Renal pelvis (tissue), 4 donors: ENCODE data around the gene GPSM1. TPM values are rescaled to one million over a fixed set of nuclear protein-coding genes. Genes with fewer than 3 reads are reported as not detected.
A peak's percentile ranks its signal among the peaks of the same experiment; 100 is the strongest.

Source experiments
- DNase-seq: peaks from one replicate; pipeline ENCODE4 v3.0.0-alpha.2; 2013
- polyA plus RNA-seq, 3 donors: library from polyadenylated mRNA; unstranded; fragments of 120-200 nt; gene quantifications; one replicate each; pipeline ENCODE4 v1.2.1, GENCODE V29; 2013; ENCODE audit not compliant: insufficient read length in 3 of 3

Gene GPSM1
- polyA plus RNA-seq, 3 donors = 41.2 to 59.6 (median 46.7) TPM

- no peak for DNase-seq
These were observed 24.1 kb upstream of the GPSM1 start for GRCh38 chr9:136303066-136303824.

GRCh38 chr9:136303825-136304416 lies 23.4 kb upstream of the GPSM1 start, which contains the start of gene CCDC187:
Gene CCDC187 (minus strand): TSS chr9:136304094. CDS start chr9:136303830, 264 bp downstream.
- no peak for DNase-seq

GRCh38 chr9:136304456-136304855 lies 22.9 kb upstream of the GPSM1 start:
- DNase-seq = no peak

GRCh38 chr9:136304981-136305380 lies 22.4 kb upstream of the GPSM1 start:
- no peak for DNase-seq

GRCh38 chr9:136305804-136306203 lies 21.5 kb upstream of the GPSM1 start:
- no peak for DNase-seq

GRCh38 chr9:136306211-136307208 lies 20.8 kb upstream of the GPSM1 start:
- DNase-seq = no peak

- no peak for DNase-seq
These were observed 20.1 kb upstream of the GPSM1 start for GRCh38 chr9:136307215-136307750.

GRCh38 chr9:136308006-136308701 lies 19.2 kb upstream of the GPSM1 start:
- DNase-seq = no peak

- no peak for DNase-seq
These were observed 18.7 kb upstream of the GPSM1 start for GRCh38 chr9:136308702-136309053.

- peak; percentile 76 for DNase-seq
These were observed 18.1 kb upstream of the GPSM1 start for GRCh38 chr9:136309101-136309801.

GRCh38 chr9:136309806-136310220 lies 17.5 kb upstream of the GPSM1 start:
- DNase-seq = no peak

- DNase-seq = no peak
These were observed 16.9 kb upstream of the GPSM1 start for GRCh38 chr9:136310273-136311030.

GRCh38 chr9:136311051-136312008 lies 16.0 kb upstream of the GPSM1 start:
- no peak for DNase-seq

- DNase-seq = no peak
These were observed 15.3 kb upstream of the GPSM1 start for GRCh38 chr9:136312009-136312375.

- DNase-seq = no peak
These were observed 14.9 kb upstream of the GPSM1 start for GRCh38 chr9:136312436-136312835.

GRCh38 chr9:136313111-136314055 lies 14.0 kb upstream of the GPSM1 start:
- no peak for DNase-seq

- no peak for DNase-seq
These were observed 13.3 kb upstream of the GPSM1 start for GRCh38 chr9:136314056-136314416.

- no peak for DNase-seq
These were observed 12.4 kb upstream of the GPSM1 start for GRCh38 chr9:136314944-136315343.
